Gastrocnemius medialis (tissue), 4 donors: Measurements from ENCODE around the gene ZNF563.

ENCODE experiments used
- CTCF ChIP-seq, 5 experiments: fragments of 450-650 bp in 3 of 5; fragments of 200-600 bp in 2 of 5; sonication (generic) in 2 of 5; IDR thresholded peaks in 4 of 5; conservative IDR thresholded peaks in 1 of 5; 1 replicate in 4 of 5; 2 replicates in 1 of 5; pipeline ENCODE4 v1.5.1; 2016 to 2019; ENCODE audit warnings: antibody characterized with exemption in 5 of 5, mild to moderate bottlenecking in 3 of 5, moderate library complexity in 3 of 5
- POLR2A ChIP-seq, 2 donors: fragments of 450-650 bp; IDR thresholded peaks; one replicate each; pipeline ENCODE4 v1.6.1; 2017; ENCODE audit warnings: antibody characterized with exemption in 2 of 2, mild to moderate bottlenecking in 2 of 2, moderate library complexity in 2 of 2

GRCh38 chr19:12325690-12326089, 7.7 kb downstream of the ZNF563 start:
- TF ChIP-seq CTCF (IDR thresholded peaks at IDR 0.05 in 4 of 5, conservative IDR thresholded peaks at IDR 0.05 in 1 of 5), result no peak
- TF ChIP-seq POLR2A (IDR thresholded peaks at IDR 0.05), result no peak
